ENCODE measurements around the gene DLG2.
"Not testable (repeated sequence)": the region's sequence is repeated elsewhere in the genome, so short reads cannot be mapped to it uniquely, and the experiment has no call there.

Gene DLG2

GRCh38 chr11:85062659-85063058 is 564.5 kb downstream of the DLG2 start:
- Histone ChIP-seq H3K9me3 (ENCODE audit: low read length) (no peaks in the 10 kb centered on the region), H3K36me3 (ENCODE audit: insufficient read depth, low read length) (no peaks in the 10 kb centered on the region), H3K4me3 (ENCODE audit: low read length) (no peak overlapping the region), H2AFZ (ENCODE audit: low read depth, low read length) (no peak overlapping the region), H3K27me3 (ENCODE audit: insufficient read depth, low read length) (no peaks in the 10 kb centered on the region), H3K4me1 (ENCODE audit: insufficient read depth, low read length) (no peaks in the 10 kb centered on the region)

GRCh38 chr11:85052636-85053035 is 574.5 kb downstream of the DLG2 start:
- Histone ChIP-seq H3K4me1 (ENCODE audit: insufficient read depth, low read length) (peaks cover 9% of the 10 kb centered on the region), H2AFZ (ENCODE audit: low read depth, low read length) (no peak overlapping the region), H3K4me3 (ENCODE audit: low read length) (no peak overlapping the region), H3K36me3 (ENCODE audit: insufficient read depth, low read length) (no peaks in the 10 kb centered on the region), H3K9me3 (ENCODE audit: low read length) (no peaks in the 10 kb centered on the region), H3K27me3 (ENCODE audit: insufficient read depth, low read length) (no peaks in the 10 kb centered on the region)

GRCh38 chr11:85048801-85049200 is 578.3 kb downstream of the DLG2 start:
- no peaks in the 10 kb centered on the region for H3K27me3 ChIP-seq (ENCODE audit: insufficient read depth, low read length)

GRCh38 chr11:85045716-85046115 is 581.4 kb downstream of the DLG2 start:
- Histone ChIP-seq H3K27me3 (ENCODE audit: insufficient read depth, low read length) (no peaks in the 10 kb centered on the region), H3K9me3 (ENCODE audit: low read length) (no peaks in the 10 kb centered on the region), H2AFZ (ENCODE audit: low read depth, low read length) (no peak overlapping the region), H3K4me1 (ENCODE audit: insufficient read depth, low read length) (peaks cover 2% of the 10 kb centered on the region), H3K4me3 (ENCODE audit: low read length) (no peak overlapping the region), H3K36me3 (ENCODE audit: insufficient read depth, low read length) (no peaks in the 10 kb centered on the region)

More at GRCh38 chr11:85048801-85049200, 578.3 kb downstream of the DLG2 start:
- H3K4me3 ChIP-seq (ENCODE audit: low read length): no peak overlapping the region
- peaks cover 9% of the 10 kb centered on the region for H3K4me1 ChIP-seq (ENCODE audit: insufficient read depth, low read length)
- no peaks in the 10 kb centered on the region for H3K9me3 ChIP-seq (ENCODE audit: low read length)
- H2AFZ ChIP-seq (ENCODE audit: low read depth, low read length): no peak overlapping the region
- no peaks in the 10 kb centered on the region for H3K36me3 ChIP-seq (ENCODE audit: insufficient read depth, low read length)

GRCh38 chr11:85044911-85045310 is 582.2 kb downstream of the DLG2 start:
- Histone ChIP-seq H3K9me3 (ENCODE audit: low read length) (no peaks in the 10 kb centered on the region), H3K4me1 (ENCODE audit: insufficient read depth, low read length) (peaks cover 2% of the 10 kb centered on the region), H3K36me3 (ENCODE audit: insufficient read depth, low read length) (no peaks in the 10 kb centered on the region), H3K4me3 (ENCODE audit: low read length) (no peak overlapping the region), H2AFZ (ENCODE audit: low read depth, low read length) (no peak overlapping the region), H3K27me3 (ENCODE audit: insufficient read depth, low read length) (no peaks in the 10 kb centered on the region)

GRCh38 chr11:85042361-85042760 is 584.8 kb downstream of the DLG2 start:
- no peaks in the 10 kb centered on the region for H3K36me3 ChIP-seq (ENCODE audit: insufficient read depth, low read length)
- H3K4me1 ChIP-seq (ENCODE audit: insufficient read depth, low read length): no peaks in the 10 kb centered on the region
- H3K27me3 ChIP-seq (ENCODE audit: insufficient read depth, low read length): no peaks in the 10 kb centered on the region
- H3K9me3 ChIP-seq (ENCODE audit: low read length): no peaks in the 10 kb centered on the region
- H2AFZ ChIP-seq (ENCODE audit: low read depth, low read length): no peak overlapping the region
- no peak overlapping the region for H3K4me3 ChIP-seq (ENCODE audit: low read length)

- Histone ChIP-seq H3K4me1 (ENCODE audit: insufficient read depth, low read length) (no peaks in the 10 kb centered on the region), H3K27me3 (ENCODE audit: insufficient read depth, low read length) (no peaks in the 10 kb centered on the region), H3K4me3 (ENCODE audit: low read length) (no peak overlapping the region), H2AFZ (ENCODE audit: low read depth, low read length) (no peak overlapping the region), H3K9me3 (ENCODE audit: low read length) (no peaks in the 10 kb centered on the region), H3K36me3 (ENCODE audit: insufficient read depth, low read length) (no peaks in the 10 kb centered on the region)
These were observed 587.0 kb downstream of the DLG2 start for GRCh38 chr11:85040166-85040565.

GRCh38 chr11:85029964-85030363 is 597.2 kb downstream of the DLG2 start:
- no peaks in the 10 kb centered on the region for H3K9me3 ChIP-seq (ENCODE audit: low read length)
- H3K36me3 ChIP-seq (ENCODE audit: insufficient read depth, low read length): no peaks in the 10 kb centered on the region
- no peaks in the 10 kb centered on the region for H3K27me3 ChIP-seq (ENCODE audit: insufficient read depth, low read length)
- H2AFZ ChIP-seq (ENCODE audit: low read depth, low read length): no peak overlapping the region
- H3K4me1 ChIP-seq (ENCODE audit: insufficient read depth, low read length): no peaks in the 10 kb centered on the region
- no peak overlapping the region for H3K4me3 ChIP-seq (ENCODE audit: low read length)

- H3K36me3 ChIP-seq (ENCODE audit: insufficient read depth, low read length): no peaks in the 10 kb centered on the region
These were observed 598.6 kb downstream of the DLG2 start for GRCh38 chr11:85028329-85029101.

GRCh38 chr11:85027346-85027745 is 599.8 kb downstream of the DLG2 start:
- Histone ChIP-seq H3K9me3 (ENCODE audit: low read length) (no peaks in the 10 kb centered on the region), H3K36me3 (ENCODE audit: insufficient read depth, low read length) (no peaks in the 10 kb centered on the region), H2AFZ (ENCODE audit: low read depth, low read length) (no peak overlapping the region), H3K4me1 (ENCODE audit: insufficient read depth, low read length) (no peaks in the 10 kb centered on the region), H3K27me3 (ENCODE audit: insufficient read depth, low read length) (no peaks in the 10 kb centered on the region), H3K4me3 (ENCODE audit: low read length) (no peak overlapping the region)

More at GRCh38 chr11:85028329-85029101, 598.6 kb downstream of the DLG2 start:
- no peak overlapping the region for H2AFZ ChIP-seq (ENCODE audit: low read depth, low read length)
- no peaks in the 10 kb centered on the region for H3K4me1 ChIP-seq (ENCODE audit: insufficient read depth, low read length)
- no peaks in the 10 kb centered on the region for H3K9me3 ChIP-seq (ENCODE audit: low read length)
- no peaks in the 10 kb centered on the region for H3K27me3 ChIP-seq (ENCODE audit: insufficient read depth, low read length)
- H3K4me3 ChIP-seq (ENCODE audit: low read length): no peak overlapping the region

- no peaks in the 10 kb centered on the region for H3K4me1 ChIP-seq (ENCODE audit: insufficient read depth, low read length)
These were observed 606.1 kb downstream of the DLG2 start for GRCh38 chr11:85021058-85021457.

GRCh38 chr11:84993386-84993785 is 633.8 kb downstream of the DLG2 start:
- Histone ChIP-seq H3K27me3 (ENCODE audit: insufficient read depth, low read length) (no peaks in the 10 kb centered on the region), H3K36me3 (ENCODE audit: insufficient read depth, low read length) (no peaks in the 10 kb centered on the region), H3K4me1 (ENCODE audit: insufficient read depth, low read length) (no peaks in the 10 kb centered on the region), H3K4me3 (ENCODE audit: low read length) (no peak overlapping the region), H2AFZ (ENCODE audit: low read depth, low read length) (no peak overlapping the region), H3K9me3 (ENCODE audit: low read length) (no peaks in the 10 kb centered on the region)

More at GRCh38 chr11:85021058-85021457, 606.1 kb downstream of the DLG2 start:
- no peaks in the 10 kb centered on the region for H3K36me3 ChIP-seq (ENCODE audit: insufficient read depth, low read length)
- no peak overlapping the region for H2AFZ ChIP-seq (ENCODE audit: low read depth, low read length)
- no peaks in the 10 kb centered on the region for H3K9me3 ChIP-seq (ENCODE audit: low read length)
- no peaks in the 10 kb centered on the region for H3K27me3 ChIP-seq (ENCODE audit: insufficient read depth, low read length)
- H3K4me3 ChIP-seq (ENCODE audit: low read length): no peak overlapping the region

GRCh38 chr11:84990141-84990540 is 637.0 kb downstream of the DLG2 start:
- H3K9me3 ChIP-seq (ENCODE audit: low read length): no peaks in the 10 kb centered on the region

GRCh38 chr11:84987686-84988187 is 639.4 kb downstream of the DLG2 start:
- H3K4me1 ChIP-seq (ENCODE audit: insufficient read depth, low read length); H3K27me3 ChIP-seq (ENCODE audit: insufficient read depth, low read length); H2AFZ ChIP-seq (ENCODE audit: low read depth, low read length); H3K9me3 ChIP-seq (ENCODE audit: low read length); H3K36me3 ChIP-seq (ENCODE audit: insufficient read depth, low read length); H3K4me3 ChIP-seq (ENCODE audit: low read length): not testable (repeated sequence)

More at GRCh38 chr11:84990141-84990540, 637.0 kb downstream of the DLG2 start:
- no peaks in the 10 kb centered on the region for H3K4me1 ChIP-seq (ENCODE audit: insufficient read depth, low read length)
- no peak overlapping the region for H3K4me3 ChIP-seq (ENCODE audit: low read length)
- no peaks in the 10 kb centered on the region for H3K27me3 ChIP-seq (ENCODE audit: insufficient read depth, low read length)
- H2AFZ ChIP-seq (ENCODE audit: low read depth, low read length): no peak overlapping the region
- no peaks in the 10 kb centered on the region for H3K36me3 ChIP-seq (ENCODE audit: insufficient read depth, low read length)

Data from neuron (in vitro differentiated cells).